KMS-11 (cell line): ENCODE results near the gene CELA3B.
"Not testable (repeated sequence)": the region's sequence is repeated elsewhere in the genome, so short reads cannot be mapped to it uniquely, and the experiment has no call there.

ENCODE experiments used
- H2AFZ ChIP-seq: fragments of 200-600 bp; sonication (generic); 2 replicates; pipeline ENCODE4 v1.6.1; 2016; ENCODE audit warnings: antibody characterized with exemption, mixed run types, low read depth
- H3K27ac ChIP-seq: fragments of 200-600 bp; sonication (generic); 2 replicates; pipeline ENCODE4 v1.6.1; 2016; ENCODE audit warnings: mild to moderate bottlenecking, mixed run types
- H3K27me3 ChIP-seq: fragments of 200-600 bp; sonication (generic); 2 replicates; pipeline ENCODE4 v1.6.1; 2017; ENCODE audit warnings: mild to moderate bottlenecking, low read depth, mixed run types, moderate library complexity; ENCODE audit not compliant: insufficient read depth
- H3K36me3 ChIP-seq: fragments of 200-600 bp; sonication (generic); 2 replicates; pipeline ENCODE4 v1.6.1; 2017; ENCODE audit warnings: mild to moderate bottlenecking, mixed run types; ENCODE audit not compliant: insufficient read depth
- H3K4me1 ChIP-seq: fragments of 200-600 bp; sonication (generic); 2 replicates; pipeline ENCODE4 v1.6.1; 2016; ENCODE audit warnings: mild to moderate bottlenecking, low read depth, mixed run types; ENCODE audit not compliant: poor library complexity, severe bottlenecking
- H3K4me2 ChIP-seq: fragments of 200-600 bp; sonication (generic); 2 replicates; pipeline ENCODE4 v1.7.0; 2016; ENCODE audit warnings: mild to moderate bottlenecking, mixed run types
- H3K4me3 ChIP-seq: fragments of 200-600 bp; sonication (generic); IDR thresholded peaks from 2 replicates; pipeline ENCODE4 v1.6.1; 2017; ENCODE audit warnings: low read depth, low read length, mixed read lengths; ENCODE audit not compliant: insufficient read depth
- H3K79me2 ChIP-seq: fragments of 200-600 bp; sonication (generic); 2 replicates; pipeline ENCODE4 v1.6.1; 2016; ENCODE audit warnings: low read depth, mixed run types; ENCODE audit not compliant: insufficient read depth
- H3K9ac ChIP-seq: fragments of 200-600 bp; sonication (generic); 2 replicates; pipeline ENCODE4 v1.6.1; 2016; ENCODE audit warnings: mild to moderate bottlenecking, mixed run types
- H4K20me1 ChIP-seq: fragments of 200-600 bp; sonication (generic); 2 replicates; pipeline ENCODE4 v1.6.1; 2016; ENCODE audit warnings: mild to moderate bottlenecking, mixed run types; ENCODE audit not compliant: insufficient read depth
- TF ChIP-seq, protein P1 (sequence below): fragments of 200-600 bp; sonication (generic); conservative IDR thresholded peaks from 2 replicates; pipeline ENCODE4 v1.6.1; 2017; ENCODE audit warnings: low read depth, mild to moderate bottlenecking, antibody characterized with exemption, low read length, moderate library complexity, mixed read lengths

CELA3B gene

GRCh38 chr1:21997891-21998623 lies 21.2 kb downstream of the CELA3B start:
- not testable (repeated sequence) for H4K20me1 ChIP-seq, H3K27ac ChIP-seq, H3K27me3 ChIP-seq, H3K79me2 ChIP-seq, H3K4me3 ChIP-seq, H2AFZ ChIP-seq, H3K4me1 ChIP-seq, H3K4me2 ChIP-seq, H3K36me3 ChIP-seq, H3K9ac ChIP-seq

- not testable (repeated sequence) for H3K36me3 ChIP-seq, H3K9ac ChIP-seq, H3K4me2 ChIP-seq, H3K4me3 ChIP-seq, H2AFZ ChIP-seq, H4K20me1 ChIP-seq, H3K27ac ChIP-seq, H3K27me3 ChIP-seq, H3K79me2 ChIP-seq, H3K4me1 ChIP-seq
Measured at GRCh38 chr1:21998624-21999294, 21.9 kb downstream of the CELA3B start.

DNA sequence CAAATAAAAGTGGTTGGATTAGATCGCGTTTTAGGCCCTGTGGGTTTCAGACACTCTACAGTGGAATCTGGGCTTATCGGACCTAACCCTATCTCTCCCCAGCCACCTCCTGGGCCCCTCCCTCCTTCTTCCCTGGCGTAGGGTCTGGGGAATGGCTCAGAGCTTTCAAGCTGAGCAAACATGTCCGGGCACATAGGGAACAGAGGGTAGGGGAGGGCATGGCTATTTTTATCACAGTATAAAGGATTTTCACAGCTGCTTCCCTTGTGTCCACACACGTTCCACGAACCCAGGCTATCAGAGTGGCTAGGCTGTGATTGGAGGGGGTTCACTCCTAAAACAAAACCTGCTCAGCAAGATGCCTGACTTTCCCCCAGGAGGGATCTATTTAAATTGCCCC lies 22.8 kb downstream of the CELA3B start:
- not testable (repeated sequence) for H2AFZ ChIP-seq, H3K4me1 ChIP-seq, H3K9ac ChIP-seq, H3K4me3 ChIP-seq, H3K27me3 ChIP-seq, H3K36me3 ChIP-seq, H3K4me2 ChIP-seq, H3K27ac ChIP-seq, H3K79me2 ChIP-seq, H4K20me1 ChIP-seq

DNA sequence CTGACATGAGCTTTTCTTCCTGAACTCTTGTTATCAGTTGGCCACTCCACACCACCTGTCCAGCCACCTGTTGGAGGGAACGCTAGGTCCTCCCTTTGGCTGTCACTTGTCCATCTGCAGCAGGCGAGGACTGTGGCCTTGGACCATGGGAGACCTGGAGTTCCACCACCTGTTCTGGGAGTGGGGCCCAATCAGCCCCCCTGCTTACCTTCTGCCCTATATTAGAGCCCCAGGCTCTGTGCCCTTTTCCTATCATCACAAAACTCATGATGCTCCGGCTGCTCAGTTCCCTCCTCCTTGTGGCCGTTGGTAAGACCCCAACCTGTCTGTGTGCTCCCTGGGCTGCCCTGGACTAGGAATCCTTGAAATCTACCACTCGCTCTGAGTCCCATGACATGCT lies 24.6 kb downstream of the CELA3B start, which contains the start of gene CELA3A:
CELA3A (plus strand) TSS at position 249 of the 400 bp plus-strand sequence; CDS start at position 267, 18 bp downstream.
- Histone ChIP-seq H3K36me3 (no peaks in the 10 kb centered on the region), H4K20me1 (no peaks in the 10 kb centered on the region), H3K4me2 (no peak within 1 kb of the TSS), H3K27me3 (no peaks in the 10 kb centered on the region), H3K4me1 (no peaks in the 10 kb centered on the region), H2AFZ (no peak within 1 kb of the TSS), H3K9ac (no peak within 1 kb of the TSS), H3K4me3 (no peak within 1 kb of the TSS), H3K79me2 (no peaks in the 10 kb centered on the region), H3K27ac (no peak within 1 kb of the TSS)
- TF ChIP-seq, protein P1, sequence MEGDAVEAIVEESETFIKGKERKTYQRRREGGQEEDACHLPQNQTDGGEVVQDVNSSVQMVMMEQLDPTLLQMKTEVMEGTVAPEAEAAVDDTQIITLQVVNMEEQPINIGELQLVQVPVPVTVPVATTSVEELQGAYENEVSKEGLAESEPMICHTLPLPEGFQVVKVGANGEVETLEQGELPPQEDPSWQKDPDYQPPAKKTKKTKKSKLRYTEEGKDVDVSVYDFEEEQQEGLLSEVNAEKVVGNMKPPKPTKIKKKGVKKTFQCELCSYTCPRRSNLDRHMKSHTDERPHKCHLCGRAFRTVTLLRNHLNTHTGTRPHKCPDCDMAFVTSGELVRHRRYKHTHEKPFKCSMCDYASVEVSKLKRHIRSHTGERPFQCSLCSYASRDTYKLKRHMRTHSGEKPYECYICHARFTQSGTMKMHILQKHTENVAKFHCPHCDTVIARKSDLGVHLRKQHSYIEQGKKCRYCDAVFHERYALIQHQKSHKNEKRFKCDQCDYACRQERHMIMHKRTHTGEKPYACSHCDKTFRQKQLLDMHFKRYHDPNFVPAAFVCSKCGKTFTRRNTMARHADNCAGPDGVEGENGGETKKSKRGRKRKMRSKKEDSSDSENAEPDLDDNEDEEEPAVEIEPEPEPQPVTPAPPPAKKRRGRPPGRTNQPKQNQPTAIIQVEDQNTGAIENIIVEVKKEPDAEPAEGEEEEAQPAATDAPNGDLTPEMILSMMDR = no peak

GRCh38 chr1:22002461-22002860 lies 25.6 kb downstream of the CELA3B start:
- not testable (repeated sequence) for H3K27ac ChIP-seq, H3K4me1 ChIP-seq, H3K4me3 ChIP-seq, H2AFZ ChIP-seq, H4K20me1 ChIP-seq, H3K79me2 ChIP-seq, H3K4me2 ChIP-seq, H3K36me3 ChIP-seq, H3K27me3 ChIP-seq, H3K9ac ChIP-seq

GRCh38 chr1:22002875-22003274 lies 26.1 kb downstream of the CELA3B start:
- not testable (repeated sequence) for H4K20me1 ChIP-seq, H3K36me3 ChIP-seq, H3K27me3 ChIP-seq, H3K9ac ChIP-seq, H3K4me2 ChIP-seq, H3K4me3 ChIP-seq, H2AFZ ChIP-seq, H3K79me2 ChIP-seq, H3K27ac ChIP-seq, H3K4me1 ChIP-seq

DNA sequence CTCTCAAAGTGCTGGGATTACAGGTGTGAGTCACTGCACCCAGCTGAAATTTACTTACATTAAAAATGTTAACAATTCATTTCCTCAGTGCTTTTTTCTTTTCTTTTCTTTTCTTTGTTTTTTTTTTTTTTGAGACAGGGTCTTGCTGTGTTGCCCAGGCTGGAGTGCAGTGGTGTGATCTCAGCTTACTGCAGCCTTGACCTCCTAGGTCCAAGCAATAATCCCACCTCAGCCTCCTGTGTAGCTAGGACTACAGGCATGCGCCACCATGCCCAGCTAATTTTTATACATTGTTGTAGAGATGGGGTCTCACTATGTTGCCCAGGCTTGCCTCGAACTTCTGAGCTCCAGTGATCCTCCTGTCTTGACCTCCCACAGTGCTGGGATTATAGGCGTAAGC lies 27.1 kb downstream of the CELA3B start:
- H3K4me2 ChIP-seq, H3K36me3 ChIP-seq, H4K20me1 ChIP-seq, H2AFZ ChIP-seq, H3K9ac ChIP-seq, H3K4me1 ChIP-seq, H3K79me2 ChIP-seq, H3K27ac ChIP-seq, H3K4me3 ChIP-seq, H3K27me3 ChIP-seq: not testable (repeated sequence)
